DOHH2 (cell line): ENCODE results near the gene ADAT1.

ENCODE experiments used
- EZH2phosphoT487 ChIP-seq: fragments of 200-600 bp; sonication (generic); IDR thresholded peaks from 2 replicates; pipeline ENCODE4 v1.6.1; 2017; ENCODE audit warnings: borderline replicate concordance, mild to moderate bottlenecking, antibody characterized with exemption, low read length, moderate library complexity, mixed read lengths
- TF ChIP-seq, protein P1 (sequence below): fragments of 200-600 bp; sonication (generic); IDR thresholded peaks from one replicate; pipeline ENCODE4 v1.5.1; 2014; ENCODE audit warnings: antibody characterized with exemption, mild to moderate bottlenecking, low read depth, low read length; ENCODE audit not compliant: poor library complexity, severe bottlenecking

DNA sequence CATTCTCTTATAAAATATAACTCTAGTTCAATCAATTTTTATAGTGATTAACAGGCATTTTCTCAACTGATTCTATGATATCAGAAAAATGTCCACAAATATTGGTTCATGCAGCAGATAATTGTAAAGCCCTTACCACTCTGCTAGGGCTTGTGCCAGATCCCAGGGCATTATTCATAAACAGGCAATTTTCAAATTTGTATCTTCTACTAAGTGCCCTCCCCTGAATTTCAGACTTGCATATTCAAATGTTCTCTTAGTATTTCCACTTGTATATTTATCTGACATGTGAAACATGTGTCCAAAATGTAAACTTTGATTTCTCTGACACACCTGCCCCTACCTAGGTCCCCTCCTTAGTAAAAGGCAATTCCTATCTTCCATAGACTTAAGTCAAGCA is 44.4 kb upstream of the ADAT1 start:
- TF ChIP-seq, protein P1, sequence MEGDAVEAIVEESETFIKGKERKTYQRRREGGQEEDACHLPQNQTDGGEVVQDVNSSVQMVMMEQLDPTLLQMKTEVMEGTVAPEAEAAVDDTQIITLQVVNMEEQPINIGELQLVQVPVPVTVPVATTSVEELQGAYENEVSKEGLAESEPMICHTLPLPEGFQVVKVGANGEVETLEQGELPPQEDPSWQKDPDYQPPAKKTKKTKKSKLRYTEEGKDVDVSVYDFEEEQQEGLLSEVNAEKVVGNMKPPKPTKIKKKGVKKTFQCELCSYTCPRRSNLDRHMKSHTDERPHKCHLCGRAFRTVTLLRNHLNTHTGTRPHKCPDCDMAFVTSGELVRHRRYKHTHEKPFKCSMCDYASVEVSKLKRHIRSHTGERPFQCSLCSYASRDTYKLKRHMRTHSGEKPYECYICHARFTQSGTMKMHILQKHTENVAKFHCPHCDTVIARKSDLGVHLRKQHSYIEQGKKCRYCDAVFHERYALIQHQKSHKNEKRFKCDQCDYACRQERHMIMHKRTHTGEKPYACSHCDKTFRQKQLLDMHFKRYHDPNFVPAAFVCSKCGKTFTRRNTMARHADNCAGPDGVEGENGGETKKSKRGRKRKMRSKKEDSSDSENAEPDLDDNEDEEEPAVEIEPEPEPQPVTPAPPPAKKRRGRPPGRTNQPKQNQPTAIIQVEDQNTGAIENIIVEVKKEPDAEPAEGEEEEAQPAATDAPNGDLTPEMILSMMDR: no peak
- no peak for TF ChIP-seq EZH2phosphoT487
